Measurements from ENCODE around the gene SEC31B.

SEC31B gene

DNA sequence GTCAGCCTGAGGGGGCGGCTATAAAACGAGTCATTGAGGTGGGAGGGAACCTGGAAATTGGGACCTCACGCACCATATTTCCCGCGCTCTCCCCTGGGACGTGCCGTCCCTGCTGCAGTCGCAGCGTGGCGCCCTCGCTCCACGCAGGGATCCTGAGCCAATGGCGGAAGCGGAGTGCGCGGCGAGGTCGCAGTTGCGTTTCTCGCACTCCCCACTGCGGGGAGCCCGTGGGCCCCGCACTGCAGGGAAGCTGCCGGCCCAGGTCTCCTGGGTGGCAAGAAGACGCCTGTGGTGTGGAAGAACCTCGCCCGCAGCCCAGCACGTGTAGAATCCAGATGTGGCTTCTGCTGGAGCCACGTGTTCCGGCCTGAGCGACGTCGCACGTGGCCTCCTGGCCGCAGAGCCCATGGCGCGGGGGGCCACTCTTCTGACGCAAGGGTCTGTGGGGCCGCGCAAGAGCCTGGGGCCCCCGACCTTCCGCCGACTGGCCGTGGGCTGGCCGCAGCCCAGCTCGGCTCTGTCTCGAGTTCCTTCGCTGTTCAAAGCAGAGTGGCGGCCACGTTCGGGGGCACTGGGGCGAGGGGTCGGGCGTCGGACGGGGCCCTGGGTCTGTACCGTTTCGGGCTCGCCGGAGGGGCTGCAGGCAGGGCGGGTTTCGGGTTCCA, 42.5 kb upstream of the SEC31B start (continued):
- TF ChIP-seq ZNF776 (tag by site-specific recombination; IDR thresholded peaks at IDR 0.05; ENCODE audit: borderline replicate concordance): no peak
- TF ChIP-seq ZNF140 (tag by site-specific recombination; IDR thresholded peaks at IDR 0.05): no peak
- TF ChIP-seq ZNF514 (tag by site-specific recombination; IDR thresholded peaks at IDR 0.05): no peak
- peak; percentile 81 for TF ChIP-seq GLIS1 (tag by site-specific recombination; IDR thresholded peaks at IDR 0.05)
- no peak for TF ChIP-seq ZNF658 (tag by site-specific recombination; IDR thresholded peaks at IDR 0.05)
- TF ChIP-seq ATF2 (tag by site-specific recombination; IDR thresholded peaks at IDR 0.05; ENCODE audit: low read depth): no peak
- TF ChIP-seq WT1 (tag by site-specific recombination; IDR thresholded peaks at IDR 0.05): no peak
- 0 out of 2 replicates have a peak, but pooled peaks have one; percentile 25 for TF ChIP-seq ZNF121 (tag by site-specific recombination; IDR thresholded peaks at IDR 0.05)
- TF ChIP-seq ZNF530 (tag by site-specific recombination; IDR thresholded peaks at IDR 0.05; ENCODE audit: low read depth): no peak
- no peak for TF ChIP-seq ZNF37A (tag by site-specific recombination; IDR thresholded peaks at IDR 0.05)
- TF ChIP-seq, protein P1, sequence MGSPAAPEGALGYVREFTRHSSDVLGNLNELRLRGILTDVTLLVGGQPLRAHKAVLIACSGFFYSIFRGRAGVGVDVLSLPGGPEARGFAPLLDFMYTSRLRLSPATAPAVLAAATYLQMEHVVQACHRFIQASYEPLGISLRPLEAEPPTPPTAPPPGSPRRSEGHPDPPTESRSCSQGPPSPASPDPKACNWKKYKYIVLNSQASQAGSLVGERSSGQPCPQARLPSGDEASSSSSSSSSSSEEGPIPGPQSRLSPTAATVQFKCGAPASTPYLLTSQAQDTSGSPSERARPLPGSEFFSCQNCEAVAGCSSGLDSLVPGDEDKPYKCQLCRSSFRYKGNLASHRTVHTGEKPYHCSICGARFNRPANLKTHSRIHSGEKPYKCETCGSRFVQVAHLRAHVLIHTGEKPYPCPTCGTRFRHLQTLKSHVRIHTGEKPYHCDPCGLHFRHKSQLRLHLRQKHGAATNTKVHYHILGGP (tag by site-specific recombination; IDR thresholded peaks at IDR 0.05): no peak
- no peak for TF ChIP-seq ZNF324 (tag by site-specific recombination; IDR thresholded peaks at IDR 0.05)
- TF ChIP-seq ZNF404 (tag by site-specific recombination; IDR thresholded peaks at IDR 0.05): no peak
- peak; percentile 36; the same call in 1 of the 2 replicates for TF ChIP-seq KLF16 (tag by site-specific recombination; IDR thresholded peaks at IDR 0.05)
- TF ChIP-seq SP2 (tag by site-specific recombination; IDR thresholded peaks at IDR 0.05): no peak
- TF ChIP-seq ZNF785 (tag by site-specific recombination; IDR thresholded peaks at IDR 0.05): no peak
- TF ChIP-seq, protein P2, sequence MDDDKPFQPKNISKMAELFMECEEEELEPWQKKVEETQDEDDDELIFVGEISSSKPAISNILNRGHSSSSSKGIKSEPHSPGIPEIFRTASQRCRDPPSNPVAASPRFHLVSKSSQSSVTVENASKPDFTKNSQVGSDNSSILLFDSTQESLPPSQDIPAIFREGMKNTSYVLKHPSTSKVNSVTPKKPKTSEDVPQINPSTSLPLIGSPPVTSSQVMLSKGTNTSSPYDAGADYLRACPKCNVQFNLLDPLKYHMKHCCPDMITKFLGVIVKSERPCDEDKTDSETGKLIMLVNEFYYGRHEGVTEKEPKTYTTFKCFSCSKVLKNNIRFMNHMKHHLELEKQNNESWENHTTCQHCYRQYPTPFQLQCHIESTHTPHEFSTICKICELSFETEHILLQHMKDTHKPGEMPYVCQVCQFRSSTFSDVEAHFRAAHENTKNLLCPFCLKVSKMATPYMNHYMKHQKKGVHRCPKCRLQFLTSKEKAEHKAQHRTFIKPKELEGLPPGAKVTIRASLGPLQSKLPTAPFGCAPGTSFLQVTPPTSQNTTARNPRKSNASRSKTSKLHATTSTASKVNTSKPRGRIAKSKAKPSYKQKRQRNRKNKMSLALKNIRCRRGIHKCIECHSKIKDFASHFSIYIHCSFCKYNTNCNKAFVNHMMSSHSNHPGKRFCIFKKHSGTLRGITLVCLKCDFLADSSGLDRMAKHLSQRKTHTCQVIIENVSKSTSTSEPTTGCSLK (tag by site-specific recombination; IDR thresholded peaks at IDR 0.05): no peak
- TF ChIP-seq ZNF518A (tag by site-specific recombination; conservative IDR thresholded peaks at IDR 0.05; ENCODE audit: low read depth): no peak
- TF ChIP-seq MYNN (tag by site-specific recombination; IDR thresholded peaks at IDR 0.05; ENCODE audit: borderline replicate concordance): no peak
- TF ChIP-seq BCL11B (tag by site-specific recombination; IDR thresholded peaks at IDR 0.05; ENCODE audit: low read depth): no peak
- TF ChIP-seq ZNF571 (tag by site-specific recombination; IDR thresholded peaks at IDR 0.05): no peak
- no peak for TF ChIP-seq PRDM6 (tag by site-specific recombination; IDR thresholded peaks at IDR 0.05)

All from HEK293 (cell line).